Middle frontal gyrus (tissue), 1 donor: Measurements from ENCODE around the gene NLRP3.

Source experiments
- DNase-seq: peaks from one replicate; pipeline ENCODE4 v3.0.0-alpha.2; 2015; ENCODE audit warnings: low spot score; ENCODE audit errors: extremely low spot score

NLRP3 gene

DNA sequence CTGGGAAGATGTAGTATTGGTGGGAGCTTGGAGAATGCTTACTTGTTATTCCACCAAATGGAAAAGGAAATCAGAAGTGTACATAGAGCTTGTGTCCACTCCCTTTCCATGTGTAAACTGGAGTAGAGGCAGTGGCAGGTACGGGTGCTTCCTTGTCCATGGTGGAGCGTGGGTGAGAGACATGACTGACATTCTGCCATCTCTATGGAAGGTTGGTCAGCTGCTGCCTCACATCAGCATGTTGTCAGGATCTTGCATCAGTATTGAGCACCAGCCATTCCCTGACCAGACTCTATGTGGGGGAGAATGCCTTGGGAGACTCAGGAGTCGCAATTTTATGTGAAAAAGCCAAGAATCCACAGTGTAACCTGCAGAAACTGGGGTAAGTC is 19.8 kb downstream of the NLRP3 start:
- no peak for DNase-seq

DNA sequence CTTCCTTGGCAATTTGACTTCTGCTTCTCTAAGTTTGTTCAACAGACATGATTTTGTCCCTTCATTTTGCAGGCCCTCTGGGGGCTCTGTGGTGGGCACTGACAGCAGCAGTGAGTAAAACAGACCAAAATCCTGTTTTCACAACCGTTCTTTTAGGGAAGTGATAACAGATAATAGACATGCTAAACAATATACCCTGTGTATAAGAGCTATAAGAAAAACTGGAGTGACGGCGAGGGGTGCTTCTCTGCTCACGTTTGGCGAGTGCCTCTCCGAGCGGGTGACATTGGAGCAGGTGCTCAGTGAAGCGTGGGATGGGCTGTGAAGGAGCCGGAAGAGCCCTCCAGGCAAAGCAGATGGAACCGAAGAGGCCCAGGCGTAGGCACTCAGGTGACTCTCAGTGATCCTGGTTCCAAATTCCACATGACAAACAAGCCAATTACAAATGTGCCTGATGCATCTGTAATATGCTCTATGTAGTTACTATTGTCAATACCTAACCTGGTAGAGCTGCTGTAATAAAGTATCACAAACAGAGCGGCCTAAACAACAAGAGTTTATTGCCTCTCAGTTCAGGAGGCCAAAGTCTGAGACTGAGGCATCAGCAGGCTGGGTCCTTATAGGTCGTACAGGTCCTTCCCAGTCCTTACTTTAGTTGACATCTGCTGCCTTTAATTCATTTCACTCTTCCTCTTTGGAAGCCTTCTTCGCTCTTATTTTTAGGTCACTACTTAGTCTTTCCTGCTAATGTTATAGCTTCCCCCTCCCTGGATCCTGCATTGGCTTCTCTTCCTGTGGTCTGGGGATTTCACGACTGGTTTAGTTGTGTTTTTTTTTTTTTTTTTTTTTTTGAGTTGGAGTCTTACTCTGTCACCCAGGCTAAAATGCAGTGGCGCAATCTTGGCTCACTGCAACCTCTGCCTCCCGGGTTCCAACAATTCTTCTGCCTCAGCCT is 21.9 kb downstream of the NLRP3 start:
- no peak for DNase-seq

DNA sequence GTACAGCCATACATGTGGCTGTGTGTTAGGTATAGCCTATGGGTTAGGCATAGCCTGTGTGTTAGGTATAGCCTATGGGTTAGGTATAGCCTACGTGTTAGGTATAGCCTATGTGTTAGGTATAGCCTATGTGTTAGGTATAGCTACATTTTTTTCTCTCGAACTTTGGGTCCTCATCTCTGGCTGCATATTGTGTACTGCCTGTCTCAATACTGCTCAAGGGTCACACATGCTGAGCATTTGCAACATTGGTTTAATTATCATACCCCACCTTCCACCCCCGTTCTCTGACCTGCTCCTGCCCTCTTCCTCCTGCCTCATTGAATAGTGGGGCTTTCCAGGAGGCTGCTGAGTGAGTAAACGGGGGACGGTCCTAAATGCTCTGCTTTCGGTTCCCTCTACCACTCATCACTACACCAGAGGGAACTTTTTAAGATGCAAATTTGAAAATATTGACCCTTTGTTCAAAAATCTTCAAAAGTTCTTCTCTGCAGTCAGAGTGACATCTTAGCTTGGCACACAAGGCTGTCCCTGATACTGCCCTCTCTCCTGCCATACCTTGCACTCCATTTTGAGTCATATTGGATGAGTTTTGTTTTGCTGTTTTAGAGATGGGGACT is 24.1 kb downstream of the NLRP3 start:
- DNase-seq = no peak

DNA sequence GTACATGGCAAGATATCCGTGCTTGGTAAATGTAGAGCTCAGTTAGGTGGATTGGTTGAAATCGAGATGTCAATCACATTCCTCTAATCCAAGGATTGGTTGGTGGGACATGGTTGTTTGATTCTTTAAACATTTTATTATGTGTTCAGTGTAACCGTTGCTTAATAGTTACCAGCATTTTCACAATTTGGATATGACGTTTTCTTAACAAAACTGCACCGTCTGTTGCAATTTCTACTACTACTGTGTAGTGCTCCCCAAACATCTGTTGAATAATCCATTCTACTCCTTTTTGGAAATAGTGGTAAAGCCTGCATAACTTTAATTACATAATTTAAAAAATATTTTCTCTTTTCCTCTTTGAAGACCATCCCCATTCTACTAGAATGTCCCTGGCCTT is 25.6 kb downstream of the NLRP3 start:
- no peak for DNase-seq

DNA sequence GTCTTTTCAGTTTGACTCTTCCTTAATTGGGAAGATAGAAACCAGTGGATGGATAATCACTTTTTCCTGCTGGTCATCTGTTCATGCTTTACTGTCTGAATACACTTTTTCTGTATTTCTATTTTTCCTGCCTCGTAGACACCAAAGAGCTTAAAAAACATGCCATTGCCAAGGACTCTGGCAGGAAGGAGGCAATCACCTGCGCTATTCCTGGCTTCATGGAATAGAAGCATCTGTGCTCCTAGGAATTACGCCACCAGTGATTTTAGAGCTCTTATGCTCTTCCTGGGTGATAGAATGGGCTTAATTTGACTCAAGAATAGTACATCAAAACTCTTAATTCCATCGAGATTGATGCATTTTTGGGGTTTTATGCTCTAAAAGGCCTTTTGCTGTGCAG is 26.2 kb downstream of the NLRP3 start:
- DNase-seq = no peak

DNA sequence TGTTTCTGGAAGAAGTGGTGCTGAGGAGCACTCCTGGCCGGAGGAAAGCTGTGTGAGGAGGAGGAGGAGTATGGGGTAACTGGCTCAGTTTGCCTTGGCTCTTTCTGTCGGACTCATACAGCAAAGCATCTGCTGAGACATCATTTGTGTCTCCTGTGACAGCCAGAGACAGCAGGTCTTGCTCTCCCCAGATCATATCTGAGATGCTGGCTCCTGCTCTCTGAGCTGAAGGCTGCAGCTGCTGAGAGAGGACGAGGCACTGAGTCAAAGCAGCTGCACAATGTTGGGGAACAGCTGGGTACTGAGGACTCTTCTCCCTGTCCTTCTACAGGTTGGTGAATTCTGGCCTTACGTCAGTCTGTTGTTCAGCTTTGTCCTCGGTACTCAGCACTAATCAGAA is 27.7 kb downstream of the NLRP3 start:
- DNase-seq = no peak

DNA sequence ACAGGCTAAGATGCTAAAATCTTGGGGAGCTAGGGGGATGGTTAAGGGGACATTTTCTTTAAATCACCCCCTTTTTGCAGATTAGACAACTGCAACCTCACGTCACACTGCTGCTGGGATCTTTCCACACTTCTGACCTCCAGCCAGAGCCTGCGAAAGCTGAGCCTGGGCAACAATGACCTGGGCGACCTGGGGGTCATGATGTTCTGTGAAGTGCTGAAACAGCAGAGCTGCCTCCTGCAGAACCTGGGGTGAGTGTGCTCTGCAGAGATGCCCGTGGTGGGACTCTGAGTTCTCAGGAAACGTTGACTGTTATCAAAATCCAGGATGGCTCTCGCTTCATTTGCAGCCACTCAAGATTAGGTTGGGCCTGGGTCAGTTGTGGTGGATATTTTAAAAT is 28.6 kb downstream of the NLRP3 start:
- DNase-seq = no peak

DNA sequence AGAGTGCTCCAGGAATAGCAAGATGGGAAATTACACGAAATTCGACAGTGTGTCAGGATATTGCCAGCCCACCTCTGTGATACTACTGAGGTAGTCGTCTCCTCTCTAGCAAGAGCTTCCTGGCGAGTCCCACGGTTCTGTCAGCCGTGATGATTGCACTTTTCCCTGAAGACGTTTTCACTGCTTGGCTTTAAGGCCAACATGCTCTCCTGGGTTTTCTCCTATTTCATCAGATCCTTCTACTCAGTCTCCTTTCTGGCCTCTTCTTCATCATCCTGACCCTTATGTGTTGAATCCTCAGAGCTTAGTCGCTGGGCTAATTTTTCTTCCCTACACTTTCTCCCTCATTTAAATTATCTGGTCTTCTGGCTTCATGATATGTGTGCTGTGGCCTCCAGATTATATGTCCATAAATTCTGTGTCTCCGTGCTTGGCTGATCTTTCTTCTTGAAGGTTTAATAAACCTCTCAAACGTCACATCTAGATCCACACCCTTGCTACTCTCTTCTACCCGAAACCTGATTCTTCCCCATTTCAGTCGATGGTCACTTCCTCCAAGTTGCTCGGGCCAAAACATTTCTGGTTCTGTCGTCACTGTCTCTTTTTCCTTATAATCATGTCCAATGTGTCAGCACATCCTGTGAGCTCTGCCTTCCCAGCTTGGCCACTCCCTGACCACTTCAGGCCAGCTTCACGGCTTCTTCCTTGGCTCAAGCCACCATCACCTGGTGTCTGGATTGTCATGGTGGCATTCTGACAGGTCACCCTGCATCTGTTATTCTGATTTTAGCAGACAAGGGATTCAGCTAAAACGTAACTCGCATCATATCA is 29.8 kb downstream of the NLRP3 start:
- DNase-seq = no peak

DNA sequence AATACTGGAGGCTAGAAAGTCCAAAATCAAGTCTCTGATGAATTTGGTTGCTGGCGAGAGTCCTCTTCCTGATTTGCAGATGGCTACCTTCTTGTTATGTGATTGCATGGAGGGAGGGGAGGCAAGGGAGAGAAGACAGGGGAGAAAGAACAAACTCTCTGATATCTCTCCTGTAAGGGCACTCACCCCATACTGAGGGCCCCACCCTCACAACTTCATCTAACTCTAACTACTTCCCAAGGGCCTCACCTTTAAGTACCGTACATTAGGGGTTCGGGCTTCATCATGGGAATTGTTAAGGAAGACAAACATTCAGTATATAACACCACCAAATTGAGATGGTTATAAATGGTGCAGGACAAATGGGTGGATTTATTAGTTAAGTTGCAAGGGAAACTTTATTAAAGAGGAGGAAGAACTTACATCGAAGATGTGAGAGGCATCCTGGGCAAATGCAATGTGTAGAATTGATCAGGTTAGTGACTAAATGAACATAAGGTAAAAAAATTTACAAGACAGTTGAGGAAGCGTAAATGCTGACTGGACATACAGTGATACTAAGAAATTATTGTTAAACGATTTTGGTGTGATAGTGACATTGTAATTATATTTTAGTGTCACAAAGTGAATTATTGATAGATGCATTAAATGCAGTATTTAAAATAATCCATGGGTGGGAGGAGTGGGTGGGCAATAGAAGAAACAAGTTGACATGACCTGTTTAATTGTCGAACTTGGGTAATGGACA is 31.4 kb downstream of the NLRP3 start:
- no peak for DNase-seq

DNA sequence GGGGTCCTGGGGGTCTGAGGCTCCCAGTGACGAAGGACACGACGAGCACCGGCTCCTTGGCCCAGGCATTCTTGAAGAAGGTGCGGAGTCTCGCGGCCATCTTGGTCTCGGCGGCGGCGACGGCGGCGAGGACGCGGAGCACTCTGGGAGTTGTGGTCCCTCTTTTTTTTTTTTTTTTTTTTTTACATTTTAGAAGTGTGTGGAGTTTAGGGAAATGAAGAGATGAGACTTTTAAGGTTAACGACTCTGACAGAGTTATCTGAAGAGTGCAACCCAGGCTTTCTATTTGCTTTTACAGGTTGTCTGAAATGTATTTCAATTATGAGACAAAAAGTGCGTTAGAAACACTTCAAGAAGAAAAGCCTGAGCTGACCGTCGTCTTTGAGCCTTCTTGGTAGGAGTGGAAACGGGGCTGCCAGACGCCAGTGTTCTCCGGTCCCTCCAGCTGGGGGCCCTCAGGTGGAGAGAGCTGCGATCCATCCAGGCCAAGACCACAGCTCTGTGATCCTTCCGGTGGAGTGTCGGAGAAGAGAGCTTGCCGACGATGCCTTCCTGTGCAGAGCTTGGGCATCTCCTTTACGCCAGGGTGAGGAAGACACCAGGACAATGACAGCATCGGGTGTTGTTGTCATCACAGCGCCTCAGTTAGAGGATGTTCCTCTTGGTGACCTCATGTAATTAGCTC is 32.3 kb downstream of the NLRP3 start:
- peak; percentile 22 for DNase-seq

DNA sequence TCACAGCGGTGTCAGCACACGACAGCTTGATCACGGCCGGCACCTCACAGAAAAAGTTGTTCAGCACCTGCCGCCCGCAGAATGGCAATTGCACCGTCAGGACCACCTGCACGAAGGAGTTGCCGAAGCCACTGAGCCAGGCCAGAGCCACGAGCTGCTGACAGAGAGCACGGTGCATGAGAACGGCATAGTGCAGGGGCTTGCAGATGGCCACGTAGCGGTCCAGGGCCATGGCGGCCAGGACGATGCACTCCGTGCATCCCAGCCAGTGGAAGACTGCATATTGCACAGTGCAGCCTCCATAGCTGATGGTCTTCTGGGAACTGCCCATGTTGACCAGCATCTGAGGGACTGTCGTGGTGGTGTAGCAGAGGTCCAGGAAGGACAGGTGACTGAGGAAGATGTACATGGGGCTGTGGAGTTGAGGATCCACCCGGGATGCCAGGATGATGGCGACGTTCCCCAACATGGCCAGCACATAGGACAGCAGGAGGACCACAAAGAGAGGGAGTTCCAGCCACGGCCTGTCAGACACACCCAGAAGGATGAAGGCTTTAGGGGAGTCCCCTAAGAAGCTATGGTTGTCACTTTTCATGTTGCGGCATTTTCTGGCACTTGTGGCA is 35.5 kb downstream of the NLRP3 start:
- no peak for DNase-seq

DNA sequence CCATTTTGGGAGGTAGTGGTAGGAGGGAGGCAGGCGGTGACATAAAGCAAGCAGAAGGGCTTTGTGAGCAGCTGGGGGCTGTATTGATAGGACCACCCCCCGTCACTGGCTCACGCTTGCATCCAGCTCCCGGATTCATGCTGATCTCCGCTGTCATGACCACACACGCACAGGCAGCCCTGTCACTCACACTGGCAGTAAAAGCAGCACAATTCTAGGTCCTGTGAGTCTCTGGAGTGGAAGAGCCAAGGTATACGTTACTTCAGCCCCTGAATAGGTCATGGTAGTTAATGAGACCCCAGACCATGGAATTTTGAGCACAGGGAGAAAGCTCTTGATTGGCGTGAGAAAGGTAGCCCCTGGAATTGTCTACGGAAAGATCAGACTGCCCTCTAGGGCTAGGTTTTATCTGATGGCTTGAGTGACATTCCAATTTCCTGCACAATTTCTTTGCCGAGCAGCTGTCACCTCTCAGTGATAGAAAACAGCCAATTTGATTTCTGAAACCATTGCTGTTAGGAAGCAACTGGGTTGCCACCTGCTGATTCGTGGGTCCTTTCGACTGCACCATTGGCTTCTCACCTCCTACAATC is 36.6 kb downstream of the NLRP3 start:
- DNase-seq = no peak

DNA sequence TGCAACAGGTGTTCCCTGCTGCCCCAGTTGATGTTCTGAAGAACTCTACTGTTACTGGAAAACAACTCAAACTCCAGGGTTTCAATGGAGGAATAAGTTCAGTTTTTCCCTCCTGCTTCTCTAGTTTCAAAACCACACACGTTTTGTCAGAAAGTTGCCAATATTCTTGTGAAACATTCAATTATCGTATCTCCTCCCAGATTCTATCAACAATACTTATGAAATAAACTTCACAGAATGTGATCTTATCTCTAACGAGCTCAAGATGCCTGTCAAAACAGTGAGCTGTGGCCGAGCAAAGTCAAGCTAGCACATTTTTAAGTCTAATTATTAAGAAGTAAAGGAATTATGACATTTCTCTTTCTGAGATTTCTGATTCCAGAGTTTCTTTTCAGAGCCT is 37.3 kb downstream of the NLRP3 start:
- no peak for DNase-seq

DNA sequence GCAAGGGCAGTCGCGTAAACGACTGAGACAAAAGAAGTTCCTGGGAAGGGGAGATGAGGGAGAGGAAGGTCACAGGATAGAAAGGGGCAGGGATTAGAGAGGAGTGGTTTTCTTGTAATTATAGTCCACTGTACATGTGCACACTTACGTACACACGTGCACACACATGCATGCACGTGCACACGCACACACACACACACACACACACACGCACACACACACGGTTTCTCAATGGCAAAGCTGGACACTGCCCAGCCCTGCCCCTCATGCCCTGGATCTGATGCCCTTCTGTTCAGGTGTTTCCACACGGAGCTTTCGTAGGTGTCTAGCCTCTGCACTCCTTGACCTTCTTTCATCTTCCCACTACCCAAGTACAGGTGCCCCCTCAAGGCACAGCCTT is 38.0 kb downstream of the NLRP3 start:
- DNase-seq = no peak

DNA sequence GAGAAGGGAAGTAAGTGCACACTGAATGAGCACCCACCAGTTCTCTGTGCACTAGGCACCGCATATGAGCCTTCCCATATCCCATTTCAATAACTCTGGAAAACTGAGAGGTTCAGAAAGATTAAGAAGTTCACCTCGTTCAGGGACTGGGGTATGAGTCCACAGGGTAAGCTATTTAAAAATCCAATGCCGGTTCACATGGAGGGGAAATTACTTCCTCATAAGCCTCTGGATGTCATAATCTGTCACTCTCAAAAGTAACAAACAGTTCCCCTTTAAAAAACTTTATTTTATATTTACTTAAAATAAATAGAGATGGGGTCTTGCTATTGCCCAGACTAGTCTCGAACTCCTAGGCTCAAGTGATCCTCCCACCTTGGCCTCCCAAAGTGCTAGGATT is 40.0 kb downstream of the NLRP3 start:
- no peak for DNase-seq

DNA sequence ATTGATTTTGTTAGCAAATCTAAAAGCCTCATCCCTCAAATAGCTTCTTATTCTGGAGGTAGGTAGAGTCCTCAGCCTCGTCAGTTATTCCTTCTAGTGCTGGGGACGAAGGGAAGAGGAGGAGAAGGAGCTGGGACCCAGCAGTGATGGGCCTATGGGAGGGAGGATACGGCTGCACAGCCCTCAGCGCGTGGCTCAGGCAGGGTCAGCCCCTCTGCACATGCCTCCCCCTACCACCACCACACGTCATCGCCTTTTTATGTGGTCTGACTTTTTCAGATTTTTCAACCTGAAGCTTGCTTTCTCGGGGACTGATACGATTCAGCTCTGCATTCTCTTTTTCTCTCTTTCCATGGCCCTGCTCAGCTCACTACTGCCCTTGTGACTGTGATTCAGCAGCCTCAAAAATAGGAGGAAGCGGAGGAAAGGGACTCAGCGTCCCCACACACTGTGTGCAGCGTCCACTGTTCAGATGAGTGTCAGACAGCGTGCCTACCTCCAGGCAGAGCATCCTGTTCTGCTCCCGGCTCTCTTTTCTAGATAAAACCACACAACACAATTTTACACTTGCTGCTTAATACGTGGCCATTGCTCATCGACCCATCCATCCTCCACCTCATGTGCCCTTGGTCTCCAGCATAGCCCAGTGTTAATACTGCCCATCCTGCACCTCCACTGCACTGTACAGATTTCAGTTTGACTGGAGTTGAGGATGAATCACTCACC is 41.1 kb downstream of the NLRP3 start:
- DNase-seq = no peak

DNA sequence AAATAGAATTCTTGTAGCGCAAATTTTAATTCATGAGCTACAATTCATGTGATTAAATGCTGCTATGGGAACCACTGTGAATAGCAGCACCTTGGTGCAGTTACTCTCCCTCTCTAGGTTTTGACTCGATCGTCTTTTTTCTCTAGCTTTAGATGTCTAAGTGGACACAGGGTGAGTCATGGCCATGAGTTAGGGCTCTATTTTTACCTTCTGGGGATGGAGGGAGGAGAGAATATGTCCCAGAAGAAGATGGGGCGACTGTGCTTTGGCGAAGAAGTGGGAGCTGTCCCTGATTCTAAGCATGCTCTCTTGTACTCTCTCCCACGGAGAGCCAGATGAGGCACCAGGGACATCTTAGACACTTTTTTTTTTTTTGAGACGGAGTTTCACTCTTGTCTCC is 43.5 kb downstream of the NLRP3 start:
- DNase-seq = no peak

DNA sequence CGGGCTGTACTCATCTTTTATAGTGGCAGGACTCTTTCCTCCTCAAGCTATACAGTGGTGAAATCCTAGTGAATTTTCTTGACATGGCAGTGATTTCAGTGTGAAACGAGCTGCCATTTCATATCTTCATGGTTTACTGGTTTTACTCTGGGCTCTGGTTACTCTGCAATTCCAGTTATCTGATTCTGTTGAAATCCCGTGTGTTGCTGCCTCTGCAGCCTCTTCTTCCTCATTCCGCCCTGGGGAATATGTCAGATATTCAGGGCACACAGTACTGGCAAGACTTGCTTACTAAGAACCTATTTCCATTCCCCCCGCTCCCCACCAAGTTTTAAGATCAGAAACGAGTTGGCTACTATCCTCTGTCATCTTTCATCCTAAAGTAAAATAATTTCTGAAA is 49.8 kb downstream of the NLRP3 start:
- DNase-seq = no peak

DNA sequence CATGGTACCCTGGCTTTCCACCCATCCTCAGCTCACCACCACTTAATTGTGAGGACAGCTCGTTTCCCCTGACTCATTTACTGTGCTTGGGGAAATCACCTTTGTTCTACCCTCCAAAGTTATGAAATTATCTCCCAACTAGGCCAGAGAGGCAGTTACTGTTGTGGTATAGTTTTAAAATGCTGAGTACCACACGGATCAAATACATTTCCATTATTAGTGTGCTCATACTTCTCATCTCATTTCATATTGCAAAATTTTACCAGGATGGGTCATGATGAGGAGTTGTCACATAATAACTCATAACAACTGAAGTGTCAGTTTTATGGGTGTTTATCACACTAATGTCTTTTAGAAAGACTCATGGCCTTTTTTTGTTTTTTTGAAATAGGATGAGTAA is 51.2 kb downstream of the NLRP3 start:
- DNase-seq = no peak
